Lung microvascular endothelial cell (primary cell): ENCODE data around the gene PRR35. TPM values are rescaled to one million over a fixed set of nuclear protein-coding genes. Genes with fewer than 3 reads are reported as not detected.
"Not testable (repeated sequence)": the region's sequence is repeated elsewhere in the genome, so short reads cannot be mapped to it uniquely, and the experiment has no call there.

Source experiments
- DNase-seq, 2 donors: peaks; one replicate each; pipeline versions ENCODE4 v3.0.0 to v3.0.0-alpha.2; 2010; ENCODE audit warnings: low read depth in 2 of 2
- total RNA-seq: library from RNA; depleted of rRNA; stranded (reverse); fragments of >200 nt; gene quantifications from 2 replicates; pipeline ENCODE4 v1.2.1, GENCODE V29; 2014

Gene PRR35
- total RNA-seq, 1 donor from 2014 or later = not detected

DNA sequence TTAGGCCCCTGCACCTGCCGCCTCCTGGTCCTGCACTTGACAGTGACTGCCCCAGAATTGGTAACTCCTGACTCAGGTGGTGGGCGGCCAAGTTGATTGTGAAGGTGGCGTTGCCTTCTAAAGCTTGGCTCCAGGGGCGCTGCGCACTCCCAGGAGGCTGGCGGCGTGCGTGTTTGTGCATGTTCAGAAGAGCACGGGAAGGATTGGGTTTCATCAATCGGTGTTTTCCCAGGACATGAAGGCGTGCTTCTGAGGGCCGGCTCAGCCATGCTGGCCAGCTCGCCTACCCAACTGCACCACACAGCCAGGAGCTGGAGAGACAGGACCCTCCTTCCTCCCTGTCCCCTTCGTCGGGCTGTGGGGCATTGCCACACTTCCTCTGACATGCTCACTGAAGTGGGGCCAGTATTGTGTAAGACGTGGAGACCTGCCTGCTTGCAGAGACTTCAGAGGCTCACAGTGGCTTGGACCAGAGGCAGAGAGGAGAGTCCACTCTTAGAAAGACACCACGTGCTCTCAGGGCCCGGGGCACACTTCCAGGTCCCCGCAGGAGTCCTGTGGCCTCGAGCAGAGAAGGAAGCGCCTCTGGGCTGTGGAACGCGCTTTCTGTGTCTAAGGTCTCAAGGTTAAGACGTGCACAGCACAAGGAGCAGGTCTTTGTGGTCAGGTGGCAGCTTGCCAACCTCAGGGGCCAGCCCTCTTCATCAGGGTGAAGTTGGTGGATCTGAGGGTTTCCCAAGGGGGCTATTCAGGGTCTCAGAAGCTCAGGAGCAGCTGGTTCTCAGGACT, 32.5 kb downstream of the PRR35 start:
- DNase-seq = no peak

DNA sequence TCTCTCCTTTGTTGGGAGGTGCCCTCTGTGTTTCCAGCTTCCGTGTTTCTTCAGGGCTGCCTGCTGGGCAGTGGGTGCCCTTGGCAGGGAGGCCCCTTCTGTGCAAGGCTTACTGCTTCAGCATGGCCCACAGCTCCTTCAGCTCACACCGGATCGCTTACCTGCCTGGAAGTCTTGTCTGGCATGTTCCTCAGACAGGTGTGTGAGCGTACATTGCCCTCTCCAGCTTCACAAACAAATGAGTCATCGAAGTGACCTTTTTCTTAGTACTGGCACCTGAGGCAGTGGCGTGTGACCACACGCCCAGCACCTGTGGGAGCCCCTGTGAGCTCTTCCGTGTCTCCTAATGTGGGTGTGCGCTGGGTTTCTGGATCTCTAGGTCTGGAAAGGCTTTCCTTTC, 33.2 kb downstream of the PRR35 start:
- DNase-seq = no peak

DNA sequence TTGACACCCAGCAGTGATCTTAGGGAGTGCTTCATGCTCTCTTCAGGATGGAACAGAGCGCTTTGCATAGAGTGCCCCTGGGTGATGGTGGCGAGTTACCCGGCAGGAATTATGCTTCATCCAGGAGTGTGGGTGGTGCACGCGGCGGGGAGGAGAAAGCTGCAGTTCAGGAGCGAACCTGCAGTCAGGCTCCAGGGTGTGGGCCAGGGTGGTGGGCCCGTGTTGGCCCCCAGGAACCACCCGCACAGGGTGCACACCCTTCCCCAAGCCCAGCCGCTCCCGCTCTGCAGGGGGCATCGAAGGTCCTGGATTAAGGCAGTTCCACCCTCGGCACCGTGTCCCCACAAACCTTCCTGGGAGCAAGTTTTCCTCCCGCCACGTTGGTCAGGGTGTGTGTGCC, 33.6 kb downstream of the PRR35 start:
- DNase-seq = no peak

DNA sequence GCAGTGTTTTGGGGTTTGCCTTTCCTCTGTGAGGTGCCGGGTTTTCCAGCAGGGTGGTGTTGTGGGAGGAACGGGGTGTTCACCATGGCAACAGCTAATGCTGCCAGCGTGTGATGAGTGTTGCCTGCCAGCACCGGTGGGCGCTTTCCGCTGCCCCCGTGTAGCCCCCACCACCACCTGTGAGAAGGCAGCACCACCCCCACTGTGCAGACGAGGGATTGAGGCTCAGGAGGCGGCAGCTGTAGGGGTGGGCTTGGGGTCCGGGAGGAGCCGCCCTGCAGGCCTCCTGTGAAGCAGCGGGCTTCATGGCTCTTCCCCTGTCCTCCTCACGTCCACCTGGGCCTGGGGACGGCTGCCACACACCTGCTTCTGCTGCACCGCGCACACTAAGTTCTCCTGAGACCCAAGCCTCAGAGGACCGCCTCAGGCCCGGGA, 34.9 kb downstream of the PRR35 start:
- DNase-seq = no peak

DNA sequence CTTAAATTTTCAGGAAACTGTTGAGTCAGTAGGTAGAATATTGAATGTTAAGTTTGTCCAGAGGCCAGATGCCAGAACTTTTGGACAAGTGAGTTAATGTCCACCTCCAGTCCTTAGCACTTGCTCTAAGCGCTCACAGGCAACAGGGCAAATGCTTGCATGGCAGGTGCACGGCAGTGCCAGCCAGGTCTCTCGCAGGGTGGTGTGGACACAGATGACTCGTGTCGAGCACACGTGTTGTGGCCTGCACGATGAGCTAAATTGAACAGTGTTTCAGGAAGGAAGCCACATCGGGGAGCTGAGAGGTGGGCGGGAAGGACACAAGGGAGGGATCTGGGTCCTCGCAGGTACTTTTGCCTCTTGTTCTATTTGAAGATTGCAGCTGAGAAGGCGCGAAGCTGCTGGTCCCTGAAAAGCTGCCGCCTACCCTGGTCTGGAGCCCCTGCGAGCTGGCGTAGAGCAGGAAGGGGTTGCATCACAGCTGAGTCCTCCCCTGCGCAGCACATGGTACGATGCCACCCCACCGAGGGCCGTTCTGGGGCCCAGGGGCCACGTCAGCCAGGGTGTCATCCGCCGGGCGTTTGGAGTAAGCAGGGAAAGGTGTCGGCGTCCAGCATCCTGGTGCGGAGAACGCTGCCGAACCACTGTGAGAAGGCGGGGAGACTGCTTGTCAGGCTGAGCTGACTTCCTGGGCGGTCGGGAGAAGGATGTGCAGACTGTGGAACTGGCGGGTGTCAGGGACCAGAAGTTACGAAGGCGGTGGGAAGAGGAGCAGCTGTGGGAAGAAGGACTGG, 35.9 kb downstream of the PRR35 start:
- no peak for DNase-seq

DNA sequence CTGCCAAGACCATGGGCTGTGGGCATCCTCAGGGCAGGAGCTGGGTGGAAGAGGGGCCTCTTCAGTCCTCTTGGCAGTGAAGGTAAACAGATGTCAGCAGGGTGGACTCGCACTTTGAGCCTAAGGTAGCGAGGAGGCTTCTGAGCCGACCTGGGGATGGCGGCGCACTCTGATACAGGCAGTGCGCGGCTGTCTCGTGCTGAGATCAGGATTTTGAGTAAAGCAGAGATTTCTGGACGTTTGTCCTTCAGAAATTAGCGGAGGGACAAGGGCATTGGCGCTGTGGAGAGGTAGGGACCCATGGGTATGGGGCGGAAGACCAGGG, 36.5 kb downstream of the PRR35 start:
- DNase-seq = no peak

DNA sequence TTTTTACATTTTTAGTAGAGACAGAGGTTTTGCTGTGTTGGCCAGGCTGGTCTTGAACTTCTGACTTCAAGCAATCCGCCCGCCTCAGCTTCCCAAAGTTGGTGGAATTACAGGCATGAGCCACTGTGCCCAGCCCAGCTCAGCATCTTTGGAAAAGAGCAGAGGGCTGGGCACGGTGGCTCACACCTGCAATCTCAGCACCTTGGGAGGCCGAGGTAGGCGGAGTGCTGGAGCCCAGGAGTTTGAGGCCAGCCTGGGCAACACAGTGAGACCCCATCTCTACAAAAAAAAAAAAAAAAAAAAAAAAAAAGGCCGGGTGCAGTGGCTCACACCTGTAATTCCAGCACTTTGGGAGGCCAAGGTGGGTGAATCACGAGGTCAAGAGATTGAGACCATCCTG, 37.5 kb downstream of the PRR35 start:
- not testable (repeated sequence) for DNase-seq

DNA sequence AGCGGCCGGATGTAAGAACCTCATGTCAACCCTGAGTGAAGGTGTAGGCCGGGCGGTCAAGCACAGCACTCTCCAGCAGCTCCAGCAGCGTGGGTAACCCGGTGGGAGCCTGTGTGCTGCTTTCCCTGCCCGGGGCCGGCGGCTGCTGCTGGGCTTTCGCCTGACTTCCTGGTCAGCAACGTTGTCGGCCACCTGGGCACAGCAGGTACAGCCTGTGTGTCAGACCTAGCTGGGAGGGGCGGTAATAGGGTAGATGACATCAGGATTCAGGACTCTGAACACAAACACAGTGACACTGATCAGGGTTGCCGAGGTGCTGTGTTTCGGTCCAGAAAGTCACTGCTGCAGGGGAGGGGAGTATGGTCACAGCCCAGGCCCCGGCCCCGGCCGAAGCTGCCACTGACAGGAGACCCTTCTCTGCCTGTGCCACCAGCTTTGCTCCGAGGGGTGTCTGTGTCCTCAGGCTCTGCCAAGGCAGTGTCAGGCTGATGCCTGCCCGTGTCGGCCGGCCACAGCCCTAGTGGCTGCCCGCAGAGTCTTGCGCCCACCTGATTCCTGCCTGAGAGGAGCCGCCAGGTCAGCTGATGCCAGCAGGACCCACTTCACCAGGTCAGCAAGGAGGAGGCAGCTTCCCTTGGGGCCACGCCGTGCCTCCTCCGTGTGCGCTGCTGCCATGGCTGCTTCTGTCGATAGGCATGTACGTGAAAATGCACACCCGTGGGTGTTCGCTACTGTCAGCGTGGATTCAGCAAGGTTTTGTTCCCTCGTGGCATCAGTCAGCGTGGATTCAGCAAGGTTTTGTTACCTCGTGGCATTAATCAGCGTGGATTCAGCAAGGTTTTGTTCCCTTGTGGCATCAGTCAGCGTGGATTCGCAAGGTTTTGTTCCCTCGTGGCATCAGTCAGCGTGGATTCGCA, 38.9 kb downstream of the PRR35 start:
- no peak for DNase-seq

DNA sequence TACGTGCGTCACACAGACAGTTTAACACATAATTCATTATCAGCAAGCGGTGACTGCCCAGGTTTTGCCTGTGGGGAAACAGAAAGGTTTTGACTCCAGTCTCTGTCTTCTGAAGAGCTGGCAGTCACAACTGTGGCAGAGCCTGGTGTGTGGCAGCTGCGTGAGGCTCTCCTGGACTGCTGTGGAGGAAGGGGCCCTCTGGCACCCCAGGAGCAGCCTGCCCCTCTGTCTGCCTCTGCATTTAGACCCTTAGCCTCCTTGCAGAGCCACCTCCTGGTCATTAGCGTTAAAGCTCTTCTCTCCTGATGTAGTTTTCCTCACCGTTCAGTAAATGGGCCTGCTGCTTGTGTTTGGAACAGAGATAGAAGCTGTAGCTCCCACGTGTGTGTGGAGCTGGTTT, 40.6 kb downstream of the PRR35 start:
- peak in 1 of 2 donors; percentile 46 for DNase-seq

DNA sequence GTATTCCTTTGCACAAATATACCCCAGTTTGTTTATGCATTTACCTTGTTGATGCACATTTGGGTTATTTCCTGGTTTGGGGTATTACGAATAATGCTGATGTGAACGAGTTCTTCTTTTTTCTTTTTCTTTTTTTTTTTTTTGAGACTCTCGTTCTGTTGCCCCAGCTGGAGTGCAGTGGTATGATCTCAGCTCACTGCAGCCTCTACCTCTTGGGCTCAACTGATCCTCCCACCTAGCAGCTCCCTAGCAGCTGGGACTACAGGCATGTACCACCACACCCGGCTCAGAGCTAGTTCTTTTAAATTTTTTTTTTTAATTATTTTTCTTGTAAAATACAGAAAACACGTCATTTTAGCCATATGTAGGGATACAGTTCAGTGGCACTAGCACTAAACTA, 43.7 kb downstream of the PRR35 start:
- no peak for DNase-seq

DNA sequence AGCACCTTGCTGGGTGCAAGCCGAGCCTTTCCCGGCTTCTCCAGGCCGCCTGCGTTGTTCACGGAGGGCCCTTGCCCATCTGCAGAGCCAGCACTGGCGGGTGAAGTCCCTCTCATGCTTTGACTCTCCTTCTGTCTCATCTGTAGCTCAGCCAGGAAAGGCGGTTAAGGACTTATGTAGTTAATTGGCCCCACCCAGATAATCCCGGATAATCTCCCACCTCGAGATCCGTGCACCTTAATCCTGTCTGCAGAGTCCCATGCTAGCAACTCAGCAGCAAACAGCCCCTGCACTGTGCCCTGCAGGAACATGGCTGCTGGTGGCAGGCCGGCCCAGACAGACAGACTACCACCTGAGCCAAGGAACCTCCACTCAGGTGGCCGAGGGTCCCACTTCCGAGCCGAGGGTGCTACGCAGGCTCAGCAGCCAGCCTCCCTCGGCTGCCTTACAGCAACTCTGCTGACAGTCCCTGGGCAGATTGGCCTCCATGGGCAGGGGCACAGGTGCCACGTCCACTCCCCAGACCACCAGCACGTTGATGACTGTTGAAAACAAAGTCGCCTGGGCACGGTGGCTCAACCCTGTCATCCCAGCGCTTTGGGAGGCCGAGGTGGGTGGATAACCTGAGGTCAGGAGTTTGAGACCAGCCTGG, 46.6 kb downstream of the PRR35 start:
- no peak for DNase-seq

DNA sequence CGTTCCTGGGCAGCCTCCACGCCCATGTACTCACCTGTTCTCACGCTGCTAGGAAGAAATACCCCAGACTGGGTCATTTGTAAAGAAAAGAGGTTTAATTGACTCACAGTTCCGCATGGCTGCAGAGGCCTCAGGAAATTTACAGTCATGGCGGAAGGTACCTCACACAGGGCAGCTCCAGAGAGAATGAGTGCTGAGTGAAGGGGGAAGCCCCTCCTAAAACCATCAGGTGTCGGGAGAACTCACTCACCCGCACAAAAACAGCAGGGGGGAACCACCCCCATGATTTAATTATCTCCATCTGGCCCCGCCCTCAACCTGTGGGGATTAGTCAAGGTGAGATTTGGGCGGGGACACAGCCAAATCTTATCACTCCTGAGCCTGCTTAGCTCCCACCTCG, 47.8 kb downstream of the PRR35 start:
- DNase-seq = no peak

DNA sequence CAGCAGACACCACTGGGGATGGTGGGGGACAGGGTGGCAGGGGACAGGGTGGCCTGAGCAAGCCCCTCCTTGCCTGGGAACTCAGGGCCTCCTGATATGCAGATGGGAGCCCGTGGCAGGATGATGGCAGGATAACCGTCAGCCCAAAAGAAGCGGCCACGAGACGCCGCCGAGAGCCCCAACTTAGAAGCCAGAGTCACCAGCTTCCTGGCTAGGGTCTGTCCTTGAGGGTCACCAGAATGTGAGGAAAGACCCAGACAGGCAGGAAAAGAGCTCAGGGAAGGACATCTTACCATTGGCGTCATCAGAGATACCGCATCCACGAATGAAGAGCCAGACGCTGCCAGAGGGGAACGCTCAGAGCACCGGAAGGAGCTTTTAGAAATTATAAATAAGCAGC, 49.1 kb downstream of the PRR35 start:
- DNase-seq = no peak

DNA sequence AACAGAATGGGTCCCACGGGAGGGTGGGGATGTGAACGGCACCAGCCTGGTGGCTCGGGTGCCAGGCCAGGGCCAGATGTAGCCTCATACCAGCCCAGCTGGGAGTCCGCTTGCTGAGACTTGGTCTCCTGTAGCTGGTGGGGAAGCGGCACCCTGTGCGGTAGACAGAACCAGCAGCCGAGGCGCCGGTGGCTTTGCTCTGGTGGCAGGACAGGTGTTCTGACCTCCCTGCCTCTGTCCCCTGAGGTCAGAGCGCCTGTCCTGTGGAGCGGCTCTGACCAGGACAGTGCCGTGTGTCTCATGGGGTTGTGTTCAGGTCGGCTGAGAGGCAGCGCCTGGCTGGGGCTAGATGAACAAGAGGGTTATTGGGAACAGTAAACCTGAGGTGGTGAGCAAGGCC, 49.8 kb downstream of the PRR35 start:
- DNase-seq = no peak

DNA sequence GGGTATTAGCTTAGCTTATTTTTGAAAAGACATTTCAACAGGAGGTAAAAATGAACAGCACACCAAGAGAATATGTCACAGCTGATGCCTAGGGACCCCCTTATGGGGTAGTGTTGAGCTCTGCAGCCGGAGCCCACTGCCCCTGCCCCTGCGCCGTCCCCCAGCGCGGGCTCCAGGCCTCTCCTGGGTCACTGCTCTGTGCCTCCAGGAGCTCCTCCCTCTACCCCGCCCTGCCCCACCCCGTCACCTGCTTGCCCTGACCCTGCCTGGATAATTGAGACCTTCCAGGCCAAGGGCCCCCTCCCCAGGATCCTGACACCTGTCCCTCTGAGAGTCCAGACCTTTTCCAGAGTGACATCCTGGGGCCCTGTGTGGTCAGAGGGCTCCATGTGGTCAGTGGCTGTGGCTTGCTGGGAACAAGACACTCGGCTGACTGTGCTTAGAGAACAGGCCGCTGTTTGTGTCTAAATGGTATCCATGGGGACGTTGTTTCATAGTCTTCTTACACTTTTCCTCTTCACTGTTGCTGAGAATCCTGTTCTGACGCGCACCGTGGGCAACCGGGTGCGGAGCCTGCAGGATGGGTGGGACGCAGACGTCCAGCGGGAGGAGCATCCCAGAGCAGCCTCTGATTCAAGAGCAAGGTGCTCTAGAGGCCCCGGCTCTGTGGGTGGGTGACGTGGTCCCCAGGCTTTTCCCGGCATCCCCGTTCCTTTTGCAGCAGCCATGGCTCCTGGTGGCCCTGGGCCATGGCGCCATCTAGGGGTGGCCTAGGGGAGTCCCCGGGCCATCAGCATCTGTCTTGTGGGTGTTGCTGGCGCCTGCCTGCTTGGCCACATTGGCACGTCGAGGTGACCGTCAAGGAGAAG, 50.6 kb downstream of the PRR35 start:
- DNase-seq = peak; percentile 50 to 65

DNA sequence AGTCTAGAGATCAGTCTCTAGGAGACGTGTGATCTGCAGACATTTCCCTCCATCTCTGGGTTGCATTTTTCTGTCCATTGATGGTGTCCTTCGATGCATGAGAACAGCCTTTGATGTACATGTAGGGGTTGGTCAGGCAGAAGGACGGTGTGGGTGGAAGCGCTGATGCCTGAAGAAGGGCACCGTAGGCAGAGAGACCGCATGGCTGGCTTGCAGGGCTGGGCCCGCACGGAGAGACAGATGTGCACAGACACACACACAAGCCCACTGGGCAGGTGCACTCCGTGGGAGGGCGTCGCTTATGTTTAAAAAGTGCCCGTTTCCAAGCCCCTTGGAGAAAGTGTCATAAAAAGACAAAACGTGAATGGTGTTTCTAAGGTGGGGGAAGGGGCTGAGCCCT, 54.9 kb downstream of the PRR35 start:
- no peak for DNase-seq
